HL-60 (cell line): ENCODE results near the gene PKD1L1.

ENCODE experiments used
- DNase-seq, 2 experiments: peaks; one replicate each; pipeline ENCODE4 v3.0.0-alpha.2; 2010 to 2020; ENCODE audit warnings: low read depth in 1 of 2, low spot score in 1 of 2
- H3K27ac ChIP-seq: fragments of 250-450 bp; sonication (Bioruptor Pico); replicated peaks from 2 replicates; pipeline ENCODE4 v1.5.1; 2020; ENCODE audit warnings: mild to moderate bottlenecking, moderate library complexity
- H3K27me3 ChIP-seq: fragments of 250-450 bp; sonication (Bioruptor Pico); 2 replicates; pipeline ENCODE4 v1.5.1; 2021; ENCODE audit warnings: mild to moderate bottlenecking, moderate library complexity; ENCODE audit not compliant: insufficient read depth, poor library complexity, severe bottlenecking
- H3K4me3 ChIP-seq: replicated peaks from 2 replicates; pipeline ENCODE4 v1.5.1; 2011; ENCODE audit warnings: mild to moderate bottlenecking, control low read depth, low read length; ENCODE audit not compliant: insufficient read depth
- CTCF ChIP-seq: IDR thresholded peaks from one replicate; pipeline ENCODE4 v1.5.1; 2011; ENCODE audit warnings: low read length, control low read depth, inconsistent platforms; ENCODE audit not compliant: insufficient read depth
- GABPA ChIP-seq: IDR thresholded peaks from 2 replicates; pipeline ENCODE4 v1.6.1; 2012; ENCODE audit warnings: low read depth
- POLR2AphosphoS5 ChIP-seq: IDR thresholded peaks from 2 replicates; pipeline ENCODE4 v1.6.1; 2012; ENCODE audit warnings: low read depth
- REST ChIP-seq: IDR thresholded peaks from 2 replicates; pipeline ENCODE4 v1.6.1; 2012; ENCODE audit warnings: low read depth; ENCODE audit not compliant: insufficient replicate concordance
- SPI1 ChIP-seq: IDR thresholded peaks from 2 replicates; pipeline ENCODE4 v1.6.1; 2012; ENCODE audit warnings: low read depth, mild to moderate bottlenecking, borderline replicate concordance

The PKD1L1 gene

GRCh38 chr7:47896809-47897423 lies 51.4 kb downstream of the PKD1L1 start:
- H3K27ac ChIP-seq = no peak overlapping the region
- TF ChIP-seq GABPA = no peak
- TF ChIP-seq REST = no peak
- TF ChIP-seq SPI1 = no peak
- no peak for TF ChIP-seq POLR2AphosphoS5
- no peak for TF ChIP-seq CTCF
- no peak for DNase-seq
- H3K4me3 ChIP-seq = no peak overlapping the region
- peaks cover 2% of the 10 kb centered on the region for H3K27me3 ChIP-seq

GRCh38 chr7:47895026-47895425 lies 53.2 kb downstream of the PKD1L1 start:
- Histone ChIP-seq H3K4me3 (no peak overlapping the region), H3K27ac (no peak overlapping the region), H3K27me3 (peaks cover 2% of the 10 kb centered on the region)
- no peak for DNase-seq
- TF ChIP-seq SPI1 = no peak
- TF ChIP-seq GABPA = no peak
- no peak for TF ChIP-seq POLR2AphosphoS5
- TF ChIP-seq REST = no peak
- no peak for TF ChIP-seq CTCF

GRCh38 chr7:47893721-47894365 lies 54.4 kb downstream of the PKD1L1 start:
- TF ChIP-seq SPI1 = no peak
- TF ChIP-seq GABPA = no peak
- no peak for TF ChIP-seq CTCF
- TF ChIP-seq POLR2AphosphoS5 = no peak
- TF ChIP-seq REST = no peak
- DNase-seq = no peak
- peaks cover 2% of the 10 kb centered on the region for H3K27me3 ChIP-seq

More at GRCh38 chr7:47893721-47894365, 54.4 kb downstream of the PKD1L1 start:
- H3K27ac ChIP-seq = no peak overlapping the region
- H3K4me3 ChIP-seq = no peak overlapping the region
